ENCODE measurements around the gene MMRN2. TPM values are rescaled to one million over a fixed set of nuclear protein-coding genes. Genes with fewer than 3 reads are reported as not detected.
"Not testable (repeated sequence)": the region's sequence is repeated elsewhere in the genome, so short reads cannot be mapped to it uniquely, and the experiment has no call there.

Gene MMRN2
- total RNA-seq, 1 donor from 2014 or later = 4.1 TPM

DNA sequence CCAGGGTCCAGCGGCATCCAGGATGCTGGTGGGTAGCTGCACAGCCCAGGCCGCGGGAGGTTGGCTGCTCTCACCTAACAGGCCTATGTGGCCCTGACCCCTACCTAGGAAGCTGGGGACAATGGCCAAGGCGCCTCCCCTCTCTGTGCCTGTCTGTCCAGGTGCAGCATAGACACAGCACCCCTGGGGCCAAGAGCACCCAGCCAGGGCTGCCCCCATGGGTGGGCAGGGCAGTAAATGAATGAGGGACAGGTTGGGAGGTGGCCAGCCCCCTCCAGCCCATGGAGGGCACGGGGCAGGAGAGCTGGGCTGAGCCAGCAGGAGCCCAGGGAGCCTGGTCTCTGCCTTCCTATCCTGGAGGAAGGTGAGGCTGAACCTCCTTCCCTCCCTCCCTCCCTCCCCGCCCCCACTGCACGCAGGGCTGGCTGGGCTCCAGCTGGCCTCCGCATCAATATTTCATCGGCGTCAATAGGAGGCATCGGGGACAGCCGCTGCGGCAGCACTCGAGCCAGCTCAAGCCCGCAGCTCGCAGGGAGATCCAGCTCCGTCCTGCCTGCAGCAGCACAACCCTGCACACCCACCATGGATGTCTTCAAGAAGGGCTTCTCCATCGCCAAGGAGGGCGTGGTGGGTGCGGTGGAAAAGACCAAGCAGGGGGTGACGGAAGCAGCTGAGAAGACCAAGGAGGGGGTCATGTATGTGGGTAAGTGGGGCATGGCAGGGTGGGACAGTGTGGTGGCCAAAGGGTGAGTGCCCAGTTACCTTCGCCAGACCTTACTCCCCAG, 893 bp upstream of the MMRN2 start, which contains the start of gene SNCG:
Gene SNCG (plus strand): TSS at position 484 of the 785 bp plus-strand sequence. CDS start 99 bp downstream, at position 583.
- peak in 1 of 2 donors; percentile 63 for DNase-seq (ENCODE audit: low spot score in 2 of 2)
- no peak for FAIRE-seq

GRCh38 chr10:86956848-86957448, 467 bp downstream of the MMRN2 start:
- FAIRE-seq = no peak

DNA sequence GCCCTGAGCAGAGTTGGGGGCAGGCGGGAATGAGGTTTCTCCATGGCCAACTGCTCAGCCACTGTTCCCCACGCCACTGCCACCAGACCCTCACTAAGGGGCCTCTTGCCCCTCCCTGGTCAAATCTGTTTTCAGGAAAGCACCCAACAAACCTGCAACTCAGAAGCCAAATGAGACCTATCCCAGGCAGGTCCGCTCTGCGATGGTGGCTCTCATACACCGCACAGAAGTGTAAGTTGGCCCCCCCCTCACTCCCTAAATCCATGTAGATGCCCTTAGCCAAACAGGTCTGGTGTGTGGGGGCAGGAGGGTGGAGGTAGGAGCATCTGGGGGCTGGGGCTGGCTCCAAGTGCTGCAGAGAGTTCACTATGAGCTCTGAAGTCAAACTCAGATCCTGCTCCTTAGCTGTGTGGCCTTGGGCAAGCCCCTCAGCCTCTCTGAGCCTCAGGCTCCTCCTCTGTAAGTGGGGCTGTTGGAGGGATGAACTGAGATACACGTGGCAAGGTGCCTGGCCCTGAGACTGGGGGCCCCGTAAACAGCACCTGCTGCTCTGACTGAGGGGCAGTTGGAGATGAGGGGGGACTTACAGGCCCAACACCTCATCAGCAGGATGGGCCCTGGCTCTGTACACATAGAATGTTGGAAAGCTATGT, 1.1 kb downstream of the MMRN2 start:
- FAIRE-seq (no peak), DNase-seq (ENCODE audit: low spot score in 2 of 2) (no peak)

More at GRCh38 chr10:86956848-86957448, 467 bp downstream of the MMRN2 start:
- no peak for DNase-seq (ENCODE audit: low spot score in 2 of 2)

- no peak for FAIRE-seq
- DNase-seq (ENCODE audit: low spot score in 2 of 2) = no peak
Observed at GRCh38 chr10:86955501-86956194, 1.8 kb downstream of the MMRN2 start.

DNA sequence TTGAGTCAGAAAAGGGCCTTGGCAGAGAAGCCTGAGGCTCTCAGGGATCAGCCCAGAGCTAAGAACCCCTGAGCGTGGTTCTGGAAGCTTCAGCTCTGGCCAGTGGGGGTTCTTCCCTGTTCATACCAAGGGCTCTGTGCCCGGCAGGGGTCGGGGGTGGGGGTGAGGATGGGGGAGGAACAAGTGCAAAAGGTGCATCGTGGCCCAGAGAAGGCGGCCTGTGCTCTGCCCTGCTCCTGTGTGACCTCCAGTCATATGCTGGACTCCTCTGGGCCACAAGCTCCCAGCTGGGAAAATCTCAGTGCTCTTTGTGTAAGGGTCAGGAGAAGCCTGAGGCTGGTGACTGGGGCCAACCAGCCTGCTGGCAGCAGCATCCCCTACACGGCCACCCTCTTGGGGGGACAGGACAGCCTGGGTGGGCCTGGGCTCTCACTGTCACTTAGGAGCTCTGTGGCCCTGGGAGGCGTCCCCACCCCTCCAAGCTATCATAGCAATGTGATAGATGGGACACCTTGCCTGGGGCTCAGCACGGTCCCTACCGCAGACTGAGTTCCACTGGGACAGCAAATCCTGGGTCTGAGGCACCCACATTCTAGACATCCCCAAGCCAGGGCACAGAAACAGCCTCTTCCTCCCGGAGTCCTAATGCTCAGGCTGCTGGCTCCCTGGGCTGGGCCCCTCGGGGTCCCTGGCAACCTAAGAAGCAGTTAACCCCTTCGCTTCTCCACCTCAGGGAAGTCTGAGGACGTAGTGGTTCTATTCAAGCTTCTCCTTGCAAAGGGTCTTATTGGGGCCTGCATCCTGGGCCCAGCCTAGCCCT, 2.5 kb downstream of the MMRN2 start:
- no peak for FAIRE-seq
- no peak for DNase-seq (ENCODE audit: low spot score in 2 of 2)

DNA sequence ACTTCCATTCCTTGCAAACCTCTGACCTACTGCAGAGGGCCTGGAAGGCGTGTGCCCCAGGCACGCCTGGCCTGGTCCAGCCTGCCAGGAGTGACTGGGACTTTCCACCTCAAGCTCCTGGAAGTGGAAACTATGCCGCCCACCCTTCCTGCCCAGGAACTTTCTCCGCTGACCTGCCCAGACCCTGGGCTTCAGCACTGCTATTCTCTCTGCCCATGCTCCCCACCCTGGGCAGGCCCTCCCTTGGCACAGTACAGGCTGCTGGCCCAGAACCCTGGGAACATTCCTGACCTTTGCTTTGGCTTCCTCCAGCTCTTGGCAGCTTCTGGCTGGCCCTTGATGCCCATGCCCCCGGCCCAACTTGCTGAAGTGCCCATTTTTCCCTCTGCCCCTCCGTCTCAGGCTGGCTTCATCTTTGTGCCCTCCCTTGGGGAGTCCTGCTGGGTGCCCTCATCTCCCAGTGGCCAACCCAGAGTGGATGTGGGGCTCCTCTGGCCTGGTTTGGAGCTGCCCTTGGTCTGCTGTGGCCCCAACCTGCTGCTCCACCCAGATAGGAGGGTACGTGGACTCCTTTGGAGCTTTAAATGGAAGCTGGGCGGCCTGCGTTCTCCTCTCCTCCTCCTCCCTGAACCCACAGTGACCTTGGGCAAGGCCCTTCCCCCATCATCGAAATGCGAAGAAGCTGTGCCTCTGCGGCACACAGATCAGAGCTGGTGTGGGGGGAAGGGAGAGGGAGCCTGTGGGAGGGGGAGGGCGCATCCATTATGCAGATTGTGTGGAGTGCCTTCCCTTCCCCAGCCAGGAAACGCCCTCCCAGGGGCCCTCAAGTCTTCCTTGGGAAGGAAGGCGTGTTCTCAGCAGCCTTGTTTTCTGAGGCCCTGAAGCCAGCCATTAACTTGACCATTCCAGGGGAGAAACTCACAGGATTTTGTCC, 3.4 kb downstream of the MMRN2 start:
- DNase-seq (ENCODE audit: low spot score in 2 of 2) (no peak), FAIRE-seq (no peak)

GRCh38 chr10:86952697-86953096, 4.7 kb downstream of the MMRN2 start:
- FAIRE-seq; DNase-seq (ENCODE audit: low spot score in 2 of 2): not testable (repeated sequence)

DNA sequence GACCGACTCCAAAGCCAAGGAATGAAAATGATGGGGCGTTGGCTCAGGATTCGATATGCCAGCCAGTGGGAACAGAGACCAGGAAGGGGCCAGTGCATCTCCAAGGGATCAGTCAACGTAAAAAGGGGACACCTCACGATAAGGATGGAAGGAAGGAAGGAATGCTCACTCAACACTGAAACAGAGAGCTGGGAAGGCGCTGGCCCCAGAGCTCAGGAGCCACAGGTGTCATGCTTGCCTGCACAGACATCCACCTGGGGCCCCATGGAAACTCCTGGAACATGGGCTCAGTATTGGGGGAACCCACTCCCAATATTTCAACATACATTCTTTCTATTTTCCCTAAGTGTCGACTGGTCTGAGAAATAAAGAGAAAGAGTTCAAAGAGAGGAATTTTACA, 5.3 kb downstream of the MMRN2 start:
- DNase-seq (ENCODE audit: low spot score in 2 of 2) (no peak), FAIRE-seq (no peak)

DNA sequence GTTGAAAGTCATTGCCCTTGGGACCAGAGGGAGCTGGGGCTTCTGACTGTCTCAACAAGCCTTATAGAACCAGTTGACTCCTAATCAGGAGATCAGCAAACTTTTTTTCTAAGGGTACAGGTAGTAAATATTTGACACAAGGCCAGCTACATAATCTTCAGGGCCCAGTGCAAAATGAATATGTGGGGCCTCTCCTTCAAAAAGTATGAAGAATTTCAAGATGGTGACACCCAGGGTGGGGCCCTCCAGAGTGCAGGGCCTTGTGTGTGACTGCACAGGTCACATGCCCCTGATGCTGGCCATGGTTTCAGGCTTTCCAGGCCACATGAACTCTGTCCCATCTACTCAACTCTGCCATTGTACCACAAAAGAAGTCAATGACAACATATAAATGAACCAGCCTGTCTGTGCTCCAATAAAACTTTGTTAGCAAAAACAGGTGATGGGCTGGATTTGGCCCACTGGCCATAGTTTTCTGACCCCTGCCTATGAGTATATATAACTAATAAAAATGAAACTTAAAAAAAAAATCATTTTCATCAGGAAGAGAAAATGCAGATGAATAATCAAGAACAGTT, 6.1 kb downstream of the MMRN2 start:
- FAIRE-seq = no peak

DNA sequence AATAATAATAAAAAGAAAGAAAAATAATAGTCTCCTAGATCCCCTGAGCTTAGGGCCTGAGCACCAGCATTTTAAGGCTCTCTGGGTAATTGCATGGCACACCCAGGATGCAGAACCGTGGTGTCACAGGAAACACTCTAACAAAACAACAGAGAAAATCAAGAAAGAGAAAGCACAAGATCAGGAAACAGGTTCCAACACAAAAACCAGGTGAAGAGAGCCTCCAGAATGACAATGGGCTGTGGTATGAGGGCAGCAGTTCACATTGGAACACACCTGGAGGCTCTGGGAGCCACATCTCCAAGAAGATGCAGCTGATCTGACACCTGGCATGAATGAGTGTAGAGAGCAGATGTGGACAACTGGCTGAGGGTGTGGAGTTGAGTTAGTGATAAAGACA, 7.1 kb downstream of the MMRN2 start:
- no peak for FAIRE-seq
- no peak for DNase-seq (ENCODE audit: low spot score in 2 of 2)

More for the DNA sequence above, 6.1 kb downstream of the MMRN2 start:
- DNase-seq (ENCODE audit: low spot score in 2 of 2) = no peak

- FAIRE-seq; DNase-seq (ENCODE audit: low spot score in 2 of 2): not testable (repeated sequence)
Observed at GRCh38 chr10:86947806-86948205, 9.6 kb downstream of the MMRN2 start.

GRCh38 chr10:86946213-86947155, 10.9 kb downstream of the MMRN2 start:
- DNase-seq (ENCODE audit: low spot score in 2 of 2) (no peak), FAIRE-seq (no peak)

DNA sequence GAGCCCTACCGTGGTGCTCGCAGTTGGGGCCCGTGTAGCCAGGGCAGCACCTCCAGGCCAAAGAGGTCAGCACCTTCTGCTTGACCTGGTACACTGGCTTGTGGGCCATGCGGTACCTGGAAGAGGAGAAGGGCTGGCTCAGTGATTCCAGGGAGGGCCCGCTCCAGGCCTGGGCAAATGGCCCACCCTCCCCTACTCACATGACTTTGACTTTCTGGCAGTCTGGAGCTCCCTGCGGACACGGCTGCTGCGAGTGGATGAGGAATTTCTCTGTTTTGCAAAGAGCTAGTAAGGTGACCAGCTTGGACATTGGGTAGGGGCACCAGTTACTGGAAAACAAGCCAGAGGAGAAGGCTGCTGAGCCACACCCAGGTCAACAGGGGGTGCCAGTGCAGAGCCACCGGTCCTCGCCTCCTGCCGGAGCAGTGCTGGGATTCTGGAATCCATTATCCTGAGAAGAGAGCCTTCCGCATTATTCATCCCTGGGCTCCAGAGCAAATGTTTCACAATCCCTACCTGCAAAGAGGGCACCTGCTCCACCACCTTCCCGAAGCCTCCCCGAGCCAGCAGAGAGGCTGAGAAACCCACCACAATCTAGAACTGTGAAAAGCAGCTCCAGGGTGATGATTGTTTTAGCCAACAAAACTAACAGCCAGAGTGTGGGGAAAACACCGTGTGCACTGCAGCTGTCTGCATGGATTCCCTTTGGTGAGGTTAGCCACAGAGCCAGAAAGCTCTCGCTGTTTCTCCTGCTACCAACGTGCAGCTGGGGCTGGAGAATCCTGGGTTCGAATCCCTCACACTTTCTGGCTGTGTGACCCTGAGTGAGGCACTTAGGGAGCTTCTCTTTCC, 11.8 kb downstream of the MMRN2 start:
- DNase-seq (ENCODE audit: low spot score in 2 of 2) (no peak), FAIRE-seq (no peak)

- DNase-seq (ENCODE audit: low spot score in 2 of 2) = no peak
- FAIRE-seq = no peak
Observed at GRCh38 chr10:86944907-86945306, 12.5 kb downstream of the MMRN2 start.

GRCh38 chr10:86944471-86944870, 12.9 kb downstream of the MMRN2 start:
- DNase-seq (ENCODE audit: low spot score in 2 of 2) (no peak), FAIRE-seq (no peak)

GRCh38 chr10:86944031-86944419, 13.4 kb downstream of the MMRN2 start:
- FAIRE-seq (no peak), DNase-seq (ENCODE audit: low spot score in 2 of 2) (no peak)
